Naive thymus-derived CD4-positive, alpha-beta T cell (primary cell): ENCODE data around the gene CDC42EP1. TPM values are rescaled to one million over a fixed set of nuclear protein-coding genes. Genes with fewer than 3 reads are reported as not detected.
"Not testable (repeated sequence)": the region's sequence is repeated elsewhere in the genome, so short reads cannot be mapped to it uniquely, and the experiment has no call there.

Experiments
- ATAC-seq: fragments of 150-1000 bp; cut with Tn5 transposase; 2 replicates; pipeline ENCODE4 v1.10.0; 2021; ENCODE audit warnings: mild to moderate bottlenecking, moderate library complexity
- CTCF ChIA-PET: fragments of 350-600 bp; sonication (Branson Sonifier 250); formaldehyde crosslinking; loops from one replicate; lab custom pipeline; 2021; ENCODE audit warnings: antibody characterized with exemption; lab: Charles Lee
- POLR2A ChIA-PET: fragments of 350-600 bp; sonication (Branson Sonifier 250); formaldehyde crosslinking; loops from one replicate; lab custom pipeline; 2021; ENCODE audit warnings: antibody characterized with exemption, inconsistent platforms; lab: Charles Lee
- DNase-seq, 9 donors: peaks; one replicate each; pipeline versions ENCODE4 v3.0.0 to v3.0.0-alpha.2; 2020 to 2022; ENCODE audit warnings: mixed read lengths in 1 of 9
- H3K27ac ChIP-seq: one replicate; pipeline ENCODE4 v1.7.0; 2013; ENCODE audit warnings: mild to moderate bottlenecking, low read depth, low read length, moderate library complexity
- H3K27me3 ChIP-seq, 2 donors: one replicate each; pipeline ENCODE4 v1.7.0; 2013; ENCODE audit warnings: low read length in 2 of 2, mild to moderate bottlenecking in 2 of 2, moderate library complexity in 2 of 2; ENCODE audit not compliant: control insufficient read depth in 2 of 2, insufficient read depth in 2 of 2
- H3K36me3 ChIP-seq, 3 experiments: 1 replicate in 2 of 3; 2 replicates in 1 of 3; pipeline ENCODE4 v1.7.0; 2013; ENCODE audit warnings: low read length in 3 of 3, mild to moderate bottlenecking in 3 of 3, moderate library complexity in 1 of 3; ENCODE audit not compliant: insufficient read depth in 3 of 3, control insufficient read depth in 2 of 3
- H3K4me1 ChIP-seq, 2 donors: one replicate each; pipeline ENCODE4 v1.7.0; 2013; ENCODE audit warnings: low read length in 2 of 2, mild to moderate bottlenecking in 2 of 2, moderate library complexity in 1 of 2; ENCODE audit not compliant: control insufficient read depth in 2 of 2, insufficient read depth in 2 of 2
- H3K4me3 ChIP-seq: 2 replicates; pipeline ENCODE4 v1.7.0; 2013; ENCODE audit warnings: mild to moderate bottlenecking, low read length
- H3K9me3 ChIP-seq, 3 experiments: 1 replicate in 2 of 3; 2 replicates in 1 of 3; pipeline ENCODE4 v1.7.0; 2013; ENCODE audit warnings: low read length in 3 of 3; ENCODE audit not compliant: control insufficient read depth in 2 of 3
- H3K27ac Mint-ChIP-seq, 9 donors: one replicate each; pipeline ENCODE4 v1.8.0; 2020 to 2022; ENCODE audit warnings: mixed read lengths in 9 of 9, mild to moderate bottlenecking in 8 of 9, moderate library complexity in 5 of 9, inconsistent platforms in 2 of 9
- H3K27me3 Mint-ChIP-seq, 5 donors: one replicate each; pipeline ENCODE4 v1.8.0; 2021 to 2022; ENCODE audit warnings: mixed read lengths in 5 of 5, mild to moderate bottlenecking in 1 of 5
- H3K36me3 Mint-ChIP-seq, 5 donors: one replicate each; pipeline ENCODE4 v1.8.0; 2020 to 2022; ENCODE audit warnings: mixed read lengths in 5 of 5, mild to moderate bottlenecking in 3 of 5, inconsistent platforms in 1 of 5
- H3K4me1 Mint-ChIP-seq, 7 donors: one replicate each; pipeline ENCODE4 v1.8.0; 2020 to 2022; ENCODE audit warnings: mixed read lengths in 7 of 7, mild to moderate bottlenecking in 3 of 7, inconsistent platforms in 1 of 7
- H3K4me3 Mint-ChIP-seq, 10 donors: one replicate each; pipeline ENCODE4 v1.8.0; 2020 to 2022; ENCODE audit warnings: mild to moderate bottlenecking in 10 of 10, mixed read lengths in 10 of 10, moderate library complexity in 6 of 10, inconsistent platforms in 2 of 10
- H3K9me3 Mint-ChIP-seq, 11 donors: one replicate each; pipeline ENCODE4 v1.8.0; 2020 to 2022; ENCODE audit warnings: mixed read lengths in 11 of 11, mild to moderate bottlenecking in 4 of 11, inconsistent platforms in 1 of 11, moderate library complexity in 1 of 11
- intact Hi-C, 2 donors: fragments of 100-400 bp; cut with micrococcal nuclease; formaldehyde crosslinking; loops; one replicate each; pipeline ENCODE4 v1.15.1; 2023
- polyA plus RNA-seq, 2 donors: library from polyadenylated mRNA; unstranded; fragments of 300-500 nt; fragmentation: Illumina TruSeq; gene quantifications; one replicate each; pipeline ENCODE4 v1.2.3, GENCODE V29; 2021
- total RNA-seq, 6 experiments: library from RNA in 5 of 6; stranded (reverse) in 5 of 6; gene quantifications; 1 replicate in 5 of 6; 2 replicates in 1 of 6; pipeline ENCODE4 v1.2.3 and lab custom pipeline; 2021 to 2026

Gene CDC42EP1
- total and polyA plus RNA-seq, 7 experiments from 2014 or later, result 0.27 to 1.6 (median 0.62) TPM; not detected in 3

- Mint-ChIP-seq H3K36me3 (no peaks in the 10 kb centered on the region), H3K27ac (peak overlapping the region in 3 of 9 donors; percentile 11 to 78 (median 11)), H3K4me3 (no peak overlapping the region), H3K9me3 (no peaks in the 10 kb centered on the region), H3K27me3 (peaks cover 4 to 14% (median 8%) of the 10 kb centered on the region in 5 donors), H3K4me1 (peaks cover 13 to 37% (median 19%) of the 10 kb centered on the region in 7 donors)
- intact Hi-C loops, result loop anchor here in 1 of 2 donors (10.0 kb wide), 1 partner anchor 270 kb away; the partner anchor contains the start of gene GCAT
- ChIA-PET POLR2A (no interaction called here), CTCF (no interaction called here)
- DNase-seq, result no peak
- Histone ChIP-seq H3K4me3 (no peak overlapping the region), H3K27me3 (no peaks in the 10 kb centered on the region), H3K36me3 (no peaks in the 10 kb centered on the region), H3K4me1 (peaks cover 8 to 11% of the 10 kb centered on the region in 2 donors), H3K27ac (no peak overlapping the region), H3K9me3 (no peaks in the 10 kb centered on the region)
- no peak for ATAC-seq
These were observed 25.8 kb upstream of the CDC42EP1 start for GRCh38 chr22:37534445-37534844.

DNA sequence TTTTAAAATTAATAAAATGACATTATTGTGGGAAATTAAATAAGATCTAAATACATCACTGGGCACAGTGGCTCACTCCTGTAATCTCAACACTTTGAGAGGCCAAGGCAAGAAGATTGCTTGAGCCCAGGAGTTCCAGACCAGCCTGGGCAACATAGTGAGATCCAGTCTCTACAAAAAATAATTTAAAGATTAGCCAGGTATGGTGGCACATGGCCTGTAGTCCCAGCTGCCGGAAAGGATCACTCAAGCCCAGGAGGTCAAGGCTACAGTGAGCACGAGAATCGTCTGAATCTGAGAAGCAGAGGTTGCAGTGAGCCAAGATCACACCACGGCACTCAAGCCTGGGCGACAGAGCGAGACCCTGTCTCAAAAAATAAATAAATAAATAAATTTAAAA, 25.1 kb upstream of the CDC42EP1 start:
- Histone ChIP-seq H3K36me3 (no peaks in the 10 kb centered on the region), H3K4me1 (peaks cover 8 to 14% of the 10 kb centered on the region in 2 donors), H3K27ac (no peak overlapping the region), H3K4me3 (no peak overlapping the region), H3K27me3 (peaks cover 0 to 3% of the 10 kb centered on the region in 2 donors), H3K9me3 (no peaks in the 10 kb centered on the region)
- ChIA-PET POLR2A (no interaction called here), CTCF (no interaction called here)
- H3K27me3 Mint-ChIP-seq, result peaks cover 4 to 15% (median 8%) of the 10 kb centered on the region in 5 donors
- no peaks in the 10 kb centered on the region for H3K36me3 Mint-ChIP-seq
- H3K9me3 Mint-ChIP-seq, result no peaks in the 10 kb centered on the region
- ATAC-seq (no peak), DNase-seq (no peak)
- H3K4me1 Mint-ChIP-seq, result peaks cover 8 to 32% (median 12%) of the 10 kb centered on the region in 7 donors
- no peak overlapping the region for H3K4me3 Mint-ChIP-seq
- H3K27ac Mint-ChIP-seq, result no peak overlapping the region
- intact Hi-C loops, result loop anchor here in 1 of 2 donors (10.0 kb wide), 1 partner anchor 270 kb away; the partner anchor contains the start of gene GCAT

GRCh38 chr22:37538590-37539357, 21.5 kb upstream of the CDC42EP1 start:
- no peaks in the 10 kb centered on the region for H3K9me3 ChIP-seq
- peaks cover 4 to 18% (median 12%) of the 10 kb centered on the region in 5 donors for H3K27me3 Mint-ChIP-seq
- H3K36me3 ChIP-seq, result no peaks in the 10 kb centered on the region
- DNase-seq (peak; percentile 78 to 90 (median 87)), ATAC-seq (peak; percentile 99)
- H3K4me1 Mint-ChIP-seq, result peaks cover 14 to 44% (median 17%) of the 10 kb centered on the region in 7 donors
- peaks cover 0 to 4% of the 10 kb centered on the region in 2 donors for H3K27me3 ChIP-seq
- H3K36me3 Mint-ChIP-seq, result no peaks in the 10 kb centered on the region
- H3K4me3 ChIP-seq, result no peak overlapping the region
- H3K4me1 ChIP-seq, result peaks cover 8 to 14% of the 10 kb centered on the region in 2 donors
- no peak overlapping the region for H3K27ac ChIP-seq
- ChIA-PET POLR2A (interaction anchor here (1.3 to 3.4 kb wide), 4 partner anchors 23 to 69 kb away, joined by 4 to 26 read pairs (median 9); no protein-coding TSS in a partner anchor), CTCF (interaction anchor here (0.7 to 6.2 kb wide), 10 partner anchors 10 to 53 kb away, joined by 3 to 147 read pairs (median 4); no protein-coding TSS in a partner anchor)
- H3K4me3 Mint-ChIP-seq, result peak overlapping the region; percentile 15 to 64 (median 48)
- H3K27ac Mint-ChIP-seq, result peak overlapping the region in 5 of 9 donors; percentile 1 to 37 (median 7)
- intact Hi-C loops, result loop anchor here (1.0 to 10.0 kb wide), 7 partner anchors 23 to 325 kb away; partner anchors contain the start of gene GCAT (in 1 of the 2)
- no peaks in the 10 kb centered on the region for H3K9me3 Mint-ChIP-seq

DNA sequence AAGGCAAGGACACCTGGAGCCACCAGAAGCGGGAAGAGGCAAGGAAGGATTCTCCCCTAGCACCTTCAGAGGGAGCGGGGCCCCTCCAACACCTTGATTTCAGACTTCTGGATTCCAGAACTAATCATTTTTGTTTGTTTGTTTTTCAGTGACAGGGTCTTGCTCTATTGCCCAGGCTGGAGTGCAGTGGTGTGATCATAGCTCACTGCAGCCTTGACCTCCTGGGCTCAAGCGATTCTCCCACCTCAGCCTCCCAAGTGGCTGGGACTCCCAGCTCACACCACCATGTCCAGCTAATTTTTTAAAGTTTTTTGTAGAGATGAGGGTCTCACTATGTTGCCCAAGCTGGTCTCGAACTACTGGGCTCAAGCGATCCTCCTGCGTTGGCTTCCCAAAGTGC, 20.5 kb upstream of the CDC42EP1 start:
- H3K4me3 ChIP-seq, H3K36me3 Mint-ChIP-seq, H3K27ac ChIP-seq, H3K4me3 Mint-ChIP-seq, H3K36me3 ChIP-seq, ATAC-seq, H3K9me3 ChIP-seq, H3K9me3 Mint-ChIP-seq, DNase-seq, H3K27me3 ChIP-seq: not testable (repeated sequence)
- intact Hi-C loops, result loop anchor here (1.0 to 10.0 kb wide), 5 partner anchors 22 to 323 kb away; partner anchors contain the start of gene GCAT (in 1 of the 2)
- peaks cover 8 to 14% of the 10 kb centered on the region in 2 donors for H3K4me1 ChIP-seq
- CTCF ChIA-PET, result interaction anchor here (0.9 to 6.2 kb wide), 8 partner anchors 15 to 323 kb away, joined by 3 to 147 read pairs (median 6); no protein-coding TSS in a partner anchor
- Mint-ChIP-seq H3K4me1 (peaks cover 14 to 36% (median 17%) of the 10 kb centered on the region in 7 donors), H3K27ac (peak overlapping the region in 1 of 9 donors; percentile 41), H3K27me3 (peaks cover 4 to 18% (median 9%) of the 10 kb centered on the region in 5 donors)
- POLR2A ChIA-PET, result interaction anchor here (1.3 to 3.4 kb wide), 3 partner anchors 28 to 68 kb away, joined by 4 to 26 read pairs (median 7); no protein-coding TSS in a partner anchor

DNA sequence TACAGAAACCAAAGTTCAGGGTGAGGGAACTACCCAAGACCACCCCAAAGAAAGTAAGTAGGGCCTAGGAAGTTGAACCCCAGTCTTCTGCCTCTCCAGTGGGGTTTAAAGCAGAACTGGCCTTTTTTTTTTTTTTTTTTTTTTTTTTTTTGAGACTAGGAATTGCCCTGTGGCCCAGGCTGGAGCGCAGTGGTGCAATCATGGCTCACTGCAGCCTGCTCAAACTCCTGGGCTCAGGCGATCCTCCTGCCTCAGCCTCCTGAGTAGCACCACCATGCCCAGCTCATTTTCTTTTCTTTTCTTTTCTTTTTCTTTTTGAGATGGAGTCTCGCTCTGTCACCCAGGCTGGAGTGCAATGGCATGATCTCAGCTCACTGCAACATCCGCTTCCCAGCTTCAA, 17.9 kb upstream of the CDC42EP1 start:
- H3K27me3 Mint-ChIP-seq, result peaks cover 4 to 23% (median 12%) of the 10 kb centered on the region in 5 donors
- ChIA-PET CTCF (interaction anchor here (0.6 to 6.2 kb wide), 4 partner anchors 15 to 465 kb away, joined by 3 to 147 read pairs (median 10); no protein-coding TSS in a partner anchor), POLR2A (interaction anchor here (1.0 kb wide), 1 partner anchor 25 kb away, joined by 3 read pairs; no protein-coding TSS in a partner anchor)
- intact Hi-C loops, H3K4me3 Mint-ChIP-seq, ATAC-seq, H3K36me3 ChIP-seq, H3K4me3 ChIP-seq, H3K27me3 ChIP-seq, DNase-seq, H3K36me3 Mint-ChIP-seq, H3K9me3 ChIP-seq, H3K9me3 Mint-ChIP-seq, H3K27ac ChIP-seq: not testable (repeated sequence)
- H3K4me1 ChIP-seq, result peaks cover 8 to 20% of the 10 kb centered on the region in 2 donors
- H3K27ac Mint-ChIP-seq, result peak overlapping the region in 2 of 9 donors; percentile 14 to 67
- peaks cover 18 to 43% (median 22%) of the 10 kb centered on the region in 7 donors for H3K4me1 Mint-ChIP-seq

GRCh38 chr22:37542959-37543358, 17.3 kb upstream of the CDC42EP1 start:
- no peaks in the 10 kb centered on the region for H3K9me3 Mint-ChIP-seq
- Histone ChIP-seq H3K36me3 (no peaks in the 10 kb centered on the region), H3K9me3 (no peaks in the 10 kb centered on the region), H3K4me3 (no peak overlapping the region), H3K27me3 (peaks cover 0 to 4% of the 10 kb centered on the region in 2 donors), H3K4me1 (peaks cover 8 to 20% of the 10 kb centered on the region in 2 donors), H3K27ac (no peak overlapping the region)
- no peaks in the 10 kb centered on the region for H3K36me3 Mint-ChIP-seq
- ChIA-PET POLR2A (interaction anchor here (0.7 kb wide), 1 partner anchor 30 kb away, joined by 5 read pairs; no protein-coding TSS in a partner anchor), CTCF (interaction anchor here (0.6 to 6.2 kb wide), 2 partner anchors 22 to 466 kb away, joined by 4 to 147 read pairs; no protein-coding TSS in a partner anchor)
- ATAC-seq (no peak), DNase-seq (no peak)
- H3K27me3 Mint-ChIP-seq, result peaks cover 4 to 23% (median 12%) of the 10 kb centered on the region in 5 donors
- intact Hi-C loops, result no loop called here
- H3K4me1 Mint-ChIP-seq, result peaks cover 18 to 40% (median 22%) of the 10 kb centered on the region in 7 donors
- no peak overlapping the region for H3K4me3 Mint-ChIP-seq
- H3K27ac Mint-ChIP-seq, result peak overlapping the region in 1 of 9 donors; percentile 14
